Adrenal gland (tissue), 12 donors: ENCODE measurements around the gene HPCA. TPM values are rescaled to one million over a fixed set of nuclear protein-coding genes. Genes with fewer than 3 reads are reported as not detected.

Experiments
- DNase-seq, 7 donors: peaks; one replicate each; pipeline ENCODE4 v3.0.0-alpha.2; 2019 to 2020
- H3K27ac ChIP-seq, 5 donors: fragments of 200-600 bp; sonication (generic) in 4 of 5; 1 replicate in 3 of 5; 2 replicates in 2 of 5; pipeline versions ENCODE4 v1.5.1 to v1.8.0; 2016 to 2020; ENCODE audit warnings: mild to moderate bottlenecking in 1 of 5
- H3K27me3 ChIP-seq: fragments of 200-600 bp; 2 replicates; pipeline ENCODE4 v1.8.0; 2021
- H3K36me3 ChIP-seq, 2 donors: fragments of 200-600 bp; replicated peaks in 1 of 2; 1 replicate in 1 of 2; 2 replicates in 1 of 2; pipeline versions ENCODE4 v1.5.1 to v1.8.0; 2018 to 2022
- H3K4me1 ChIP-seq, 2 donors: fragments of 200-600 bp; replicated peaks in 1 of 2; 1 replicate in 1 of 2; 2 replicates in 1 of 2; pipeline versions ENCODE4 v1.5.1 to v1.8.0; 2018 to 2021
- H3K4me3 ChIP-seq, 4 donors: fragments of 200-600 bp; sonication (generic) in 3 of 4; one replicate each; pipeline ENCODE4 v1.5.1; 2016 to 2018
- H3K9me3 ChIP-seq, 3 donors: fragments of 200-600 bp; sonication (generic) in 1 of 3; replicated peaks in 1 of 3; 1 replicate in 2 of 3; 2 replicates in 1 of 3; pipeline versions ENCODE4 v1.5.1 to v1.8.0; 2016 to 2021
- CTCF ChIP-seq, 6 experiments: fragments of 450-650 bp in 4 of 6; fragments of 200-600 bp in 2 of 6; sonication (generic) in 1 of 6; IDR thresholded peaks; 1 replicate in 5 of 6; 2 replicates in 1 of 6; pipeline versions ENCODE4 v1.5.1 to v1.8.0; 2016 to 2021; ENCODE audit warnings: antibody characterized with exemption in 6 of 6, mild to moderate bottlenecking in 2 of 6, moderate library complexity in 1 of 6
- POLR2A ChIP-seq, 2 donors: fragments of 450-650 bp; IDR thresholded peaks; one replicate each; pipeline ENCODE4 v1.6.1; 2017; ENCODE audit warnings: antibody characterized with exemption in 2 of 2, mild to moderate bottlenecking in 2 of 2, moderate library complexity in 1 of 2
- WGBS, 4 donors: extraction: QIAGEN DNeasy Blood & Tissue Kit in 2 of 4; methylation state at CpG; one replicate each; pipeline versions ENCODE4 v1.1.5 to v1.1.7; 2013 to 2017; 5-methylcytosine and 5-hydroxymethylcytosine counted together
- intact Hi-C, 2 donors: fragments of 100-400 bp; cut with DNase I; formaldehyde crosslinking; loops; one replicate each; pipeline versions ENCODE4 v1.14.1 to v1.15.0; 2022 to 2023
- polyA plus RNA-seq, 3 donors: library from polyadenylated mRNA; stranded (reverse); fragments of 200-250 nt in 2 of 3; fragments of 350-450 nt in 1 of 3; fragmentation: Illumina TruSeq in 1 of 3; extraction: RNeasy Lipid Tissue Mini Kit (QIAGEN cat#74804) in 1 of 3; gene quantifications; one replicate each; pipeline ENCODE4 v1.2.3, GENCODE V29; 2013 to 2014
- total RNA-seq, 9 donors: library from RNA; depleted of rRNA in 4 of 9; stranded (reverse); fragments of >200 nt in 4 of 9; fragments of 120-200 nt in 1 of 9; fragmentation: NEBNext Ultra II Directional in 1 of 9; extraction: Animal tissue kit (Norgen Biotek cat#: 25700) in 1 of 9; gene quantifications; one replicate each; pipeline versions ENCODE4 v1.1.0 to v1.2.4, GENCODE V29; 2013 to 2023
- donor health status: healthy with polysubstance abuse.
- donor health status: Bipolar disorder and iron deficiency.
- donor health status: DM: yes; HTN: yes; CAD: no.
- donor health status: DM: no; HTN: no; CAD: no.
- donor health status: DM: no; HTN: no; CAD: no.
- donor health status: DM: yes; HTN: yes; CAD: no.

HPCA gene
- total and polyA plus RNA-seq, 12 donors, result 0.17 to 3.1 (median 0.62) TPM; not detected in 6

GRCh38 chr1:32894019-32894600 is 7.8 kb downstream of the HPCA start:
- H3K27me3 ChIP-seq, result peaks cover 14% of the 10 kb centered on the region

GRCh38 chr1:32894681-32895080 is 8.4 kb downstream of the HPCA start:
- DNase-seq, result peak in 1 of 7 donors; percentile 12
- Histone ChIP-seq H3K4me1 (peaks cover 11% of the 10 kb centered on the region in 2 donors), H3K36me3 (no peaks in the 10 kb centered on the region), H3K27me3 (peaks cover 12% of the 10 kb centered on the region), H3K4me3 (no peak overlapping the region), H3K9me3 (no peaks in the 10 kb centered on the region), H3K27ac (no peak overlapping the region)
- intact Hi-C loops, result no loop called here
- WGBS, 4 donors, result 84 to 91% (median 84%) methylated on average over 4 to 6 of the region's 6 CpGs; no CpG with 5 or more reads in 1 of the 4 donors
- TF ChIP-seq POLR2A (IDR thresholded peaks at IDR 0.05) (no peak), CTCF (IDR thresholded peaks at IDR 0.05) (no peak)

More at GRCh38 chr1:32894019-32894600, 7.8 kb downstream of the HPCA start:
- TF ChIP-seq CTCF (IDR thresholded peaks at IDR 0.05) (no peak), POLR2A (IDR thresholded peaks at IDR 0.05) (no peak)
- H3K36me3 ChIP-seq, result no peaks in the 10 kb centered on the region
- peak in 2 of 7 donors; percentile 25 to 48 for DNase-seq
- WGBS, 4 donors, result 60 to 81% (median 71%) methylated on average over 4 to 8 of the region's 8 CpGs
- intact Hi-C loops, result no loop called here
- H3K4me1 ChIP-seq, result peaks cover 11% of the 10 kb centered on the region in 2 donors
- H3K27ac ChIP-seq, result no peak overlapping the region
- peak overlapping the region in 1 of 4 donors; percentile 46 for H3K4me3 ChIP-seq
- H3K9me3 ChIP-seq, result no peaks in the 10 kb centered on the region

GRCh38 chr1:32895325-32896215 is 9.3 kb downstream of the HPCA start:
- peaks cover 12% of the 10 kb centered on the region for H3K27me3 ChIP-seq
- no peak overlapping the region for H3K27ac ChIP-seq
- WGBS, 4 donors, result 93 to 95% (median 94%) methylated on average over 17 to 26 of the region's 26 CpGs
- intact Hi-C loops, result no loop called here
- no peak for TF ChIP-seq POLR2A (IDR thresholded peaks at IDR 0.05)
- TF ChIP-seq CTCF (IDR thresholded peaks at IDR 0.05), result no peak
- H3K9me3 ChIP-seq, result no peaks in the 10 kb centered on the region
- H3K36me3 ChIP-seq, result no peaks in the 10 kb centered on the region
- H3K4me3 ChIP-seq, result no peak overlapping the region
- DNase-seq, result peak in 2 of 7 donors; percentile 15 to 50
- peaks cover 11 to 14% of the 10 kb centered on the region in 2 donors for H3K4me1 ChIP-seq

GRCh38 chr1:32896451-32896850 is 10.2 kb downstream of the HPCA start:
- WGBS, 4 donors, result 83 to 88% (median 85%) methylated on average over 1 to 5 of the region's 5 CpGs
- DNase-seq, result peak in 1 of 7 donors; percentile 11
- Histone ChIP-seq H3K36me3 (no peaks in the 10 kb centered on the region), H3K27ac (no peak overlapping the region), H3K27me3 (peaks cover 12% of the 10 kb centered on the region), H3K4me1 (peaks cover 16 to 19% of the 10 kb centered on the region in 2 donors), H3K4me3 (no peak overlapping the region), H3K9me3 (no peaks in the 10 kb centered on the region)
- intact Hi-C loops, result no loop called here
- no peak for TF ChIP-seq POLR2A (IDR thresholded peaks at IDR 0.05)
- TF ChIP-seq CTCF (IDR thresholded peaks at IDR 0.05), result no peak
